Heart left ventricle (tissue), 16 donors: ENCODE results near the gene PIERCE2. TPM values are rescaled to one million over a fixed set of nuclear protein-coding genes. Genes with fewer than 3 reads are reported as not detected.

Experiments used
- ATAC-seq, 4 donors: fragments of 200-7000 bp; cut with Tn5 transposase; one replicate each; pipeline ENCODE4 v1.9.1; 2020 to 2022; ENCODE audit warnings: moderate library complexity in 4 of 4, mild to moderate bottlenecking in 3 of 4, moderate number of reproducible peaks in 1 of 4
- DNase-seq, 5 donors: peaks; one replicate each; pipeline ENCODE4 v3.0.0-alpha.2; 2020
- H3K27ac ChIP-seq, 12 donors: fragments of 200-600 bp; sonication (generic) in 4 of 12; one replicate each; pipeline versions ENCODE4 v1.5.0 to v1.8.0; 2016 to 2022; ENCODE audit warnings: mild to moderate bottlenecking in 2 of 12
- H3K27me3 ChIP-seq, 9 donors: fragments of 200-600 bp; sonication (generic) in 2 of 9; one replicate each; pipeline versions ENCODE4 v1.5.1 to v1.8.0; 2016 to 2022; ENCODE audit warnings: mild to moderate bottlenecking in 3 of 9
- H3K36me3 ChIP-seq, 9 donors: fragments of 200-600 bp; sonication (generic) in 2 of 9; one replicate each; pipeline versions ENCODE4 v1.5.0 to v1.8.0; 2018 to 2022; ENCODE audit warnings: mild to moderate bottlenecking in 2 of 9
- H3K4me1 ChIP-seq, 12 donors: fragments of 200-600 bp; sonication (generic) in 4 of 12; one replicate each; pipeline versions ENCODE4 v1.5.0 to v1.8.0; 2016 to 2022; ENCODE audit warnings: mild to moderate bottlenecking in 3 of 12
- H3K4me3 ChIP-seq, 12 donors: fragments of 200-600 bp; sonication (generic) in 4 of 12; one replicate each; pipeline versions ENCODE4 v1.5.0 to v1.8.0; 2017 to 2022; ENCODE audit warnings: mild to moderate bottlenecking in 9 of 12, moderate library complexity in 4 of 12
- H3K9me3 ChIP-seq, 12 donors: fragments of 200-600 bp; sonication (generic) in 4 of 12; one replicate each; pipeline versions ENCODE4 v1.5.0 to v1.8.0; 2016 to 2022; ENCODE audit warnings: mild to moderate bottlenecking in 1 of 12
- CTCF ChIP-seq, 12 donors: fragments of 200-600 bp; sonication (generic) in 4 of 12; IDR thresholded peaks; one replicate each; pipeline versions ENCODE4 v1.5.0 to v1.8.0; 2018 to 2022; ENCODE audit warnings: antibody characterized with exemption in 12 of 12, mild to moderate bottlenecking in 5 of 12
- POLR2A ChIP-seq, 2 donors: fragments of 450-650 bp; IDR thresholded peaks; one replicate each; pipeline ENCODE4 v1.6.1; 2017; ENCODE audit warnings: antibody characterized with exemption in 2 of 2, mild to moderate bottlenecking in 2 of 2, moderate library complexity in 2 of 2
- WGBS, 4 donors: extraction: QIAGEN DNeasy Blood & Tissue Kit in 2 of 4; methylation state at CpG; one replicate each; pipeline versions ENCODE4 v1.1.5 to v1.1.7; 2013 to 2018; 5-methylcytosine and 5-hydroxymethylcytosine counted together
- intact Hi-C, 10 donors: fragments of 100-400 bp; cut with DNase I; formaldehyde crosslinking; loops; one replicate each; pipeline versions ENCODE4 v1.11.1 to v1.14.2; 2022
- polyA plus RNA-seq, 2 donors: library from polyadenylated mRNA; stranded (reverse); fragments of 200-250 nt; gene quantifications; one replicate each; pipeline ENCODE4 v1.2.3, GENCODE V29; 2013
- total RNA-seq, 9 donors: library from RNA; depleted of rRNA in 2 of 9; stranded (reverse); fragments of >200 nt in 2 of 9; fragmentation: NEBNext Ultra II Directional in 3 of 9; extraction: Animal tissue kit (Norgen Biotek cat#: 25700) in 3 of 9; gene quantifications; one replicate each; pipeline versions ENCODE4 v1.1.0 to v1.2.4, GENCODE V29; 2016 to 2023
- donor health status: ischemic (EF 13 %, LVEDD 7.1; RV severe dilation, severe dysfunction).
- donor health status: healthy with polysubstance abuse.
- donor health status: DM: no; HTN: yes; CAD: no.
- donor health status: DM: no; HTN: no; CAD: no.
- donor health status: ischemic (EF 25% LVEDD 6.9; RV normal size, moderate dysfunction).
- donor health status: ischemic (EF 25% LVEDD 5.7; RV mildly dilated, moderate dysfunction).
- donor health status: healthy.
- donor health status: DM: yes; HTN: yes; CAD: no.
- donor health status: ischemic (EF 35%, LVEDD 5.7; RV mildly dilated, moderate dysfunction).
- donor health status: nonischemic (EF 11% LVEDD 7.7; RV severe dilation, severe dysfunction).
- donor health status: DM: yes; HTN: yes; CAD: no.
- donor health status: PGD.
- donor health status: ischemic (EF 29% LVEDD 5.4; RV normal size, mild dysfunction).
- donor health status: nonischemic (EF 23%, LVEDD 6.1; RV moderate dilation, normal function).

Gene PIERCE2
- total and polyA plus RNA-seq, 11 donors, result 3.7 to 13.1 (median 5.8) TPM

GRCh38 chr15:55383687-55384086, 24.6 kb upstream of the PIERCE2 start:
- DNase-seq (no peak), ATAC-seq (no peak)
- intact Hi-C loops, result no loop called here
- peaks cover 0 to 5% (median 0%) of the 10 kb centered on the region in 12 donors for H3K4me1 ChIP-seq
- H3K27me3 ChIP-seq, result no peaks in the 10 kb centered on the region
- H3K9me3 ChIP-seq, result no peaks in the 10 kb centered on the region
- H3K27ac ChIP-seq, result no peak overlapping the region
- WGBS, 4 donors, result 94 to 100% (median 99%) methylated on average over 2 of the region's 2 CpGs
- TF ChIP-seq CTCF (IDR thresholded peaks at IDR 0.05), result no peak
- peaks cover 0 to 94% (median 68%) of the 10 kb centered on the region in 9 donors for H3K36me3 ChIP-seq
- H3K4me3 ChIP-seq, result no peak overlapping the region

- peaks cover 0 to 5% (median 0%) of the 10 kb centered on the region in 12 donors for H3K4me1 ChIP-seq
- DNase-seq (no peak), ATAC-seq (no peak)
- peaks cover 0 to 69% (median 54%) of the 10 kb centered on the region in 9 donors for H3K36me3 ChIP-seq
- H3K4me3 ChIP-seq, result no peak overlapping the region
- no peaks in the 10 kb centered on the region for H3K9me3 ChIP-seq
- intact Hi-C loops, result no loop called here
- H3K27ac ChIP-seq, result no peak overlapping the region
- no peaks in the 10 kb centered on the region for H3K27me3 ChIP-seq
- no peak for TF ChIP-seq POLR2A (IDR thresholded peaks at IDR 0.05)
- TF ChIP-seq CTCF (IDR thresholded peaks at IDR 0.05), result no peak
Measured at GRCh38 chr15:55387027-55387426, 21.3 kb upstream of the PIERCE2 start.

- H3K36me3 ChIP-seq, result peaks cover 0 to 49% (median 37%) of the 10 kb centered on the region in 9 donors
- H3K4me1 ChIP-seq, result peaks cover 0 to 7% (median 0%) of the 10 kb centered on the region in 12 donors
- H3K9me3 ChIP-seq, result no peaks in the 10 kb centered on the region
- no peak overlapping the region for H3K4me3 ChIP-seq
- no peaks in the 10 kb centered on the region for H3K27me3 ChIP-seq
- TF ChIP-seq POLR2A (IDR thresholded peaks at IDR 0.05) (no peak), CTCF (IDR thresholded peaks at IDR 0.05) (no peak)
- DNase-seq (no peak), ATAC-seq (no peak)
- intact Hi-C loops, result no loop called here
- H3K27ac ChIP-seq, result no peak overlapping the region
Measured at GRCh38 chr15:55389264-55389607, 19.1 kb upstream of the PIERCE2 start.

GRCh38 chr15:55394694-55395093, 13.6 kb upstream of the PIERCE2 start:
- H3K36me3 ChIP-seq, result peaks cover 0 to 10% (median 0%) of the 10 kb centered on the region in 9 donors
- DNase-seq, result no peak
- H3K4me1 ChIP-seq, result peaks cover 0 to 14% (median 0%) of the 10 kb centered on the region in 12 donors
- no peak overlapping the region for H3K4me3 ChIP-seq
- intact Hi-C loops, result no loop called here
- no peak for TF ChIP-seq CTCF (IDR thresholded peaks at IDR 0.05)
- H3K9me3 ChIP-seq, result no peaks in the 10 kb centered on the region
- H3K27ac ChIP-seq, result peak overlapping the region in 1 of 12 donors; percentile 49
- WGBS, 4 donors, result 94 to 100% (median 98%) methylated on average over 1 of the region's 1 CpG
- no peaks in the 10 kb centered on the region for H3K27me3 ChIP-seq
- ATAC-seq, result peak in 1 of 4 donors; percentile 36
